Neural progenitor cell (in vitro differentiated cells): ENCODE measurements around the gene GCNA.

ENCODE experiments used
- EZH2 ChIP-seq: fragments of 200-600 bp; sonication (generic); IDR thresholded peaks from 2 replicates; pipeline ENCODE4 v1.6.1; 2017; ENCODE audit warnings: antibody characterized with exemption, mild to moderate bottlenecking, moderate library complexity
- EZH2phosphoT487 ChIP-seq: fragments of 200-600 bp; sonication (generic); IDR thresholded peaks from 2 replicates; pipeline ENCODE4 v1.6.1; 2017; ENCODE audit warnings: antibody characterized with exemption
- TF ChIP-seq, protein P1 (sequence below): fragments of 200-600 bp; sonication (generic); IDR thresholded peaks from 2 replicates; pipeline ENCODE4 v1.5.1; 2017; ENCODE audit warnings: antibody characterized with exemption, mild to moderate bottlenecking

GRCh38 chrX:71632923-71633657 lies 54.9 kb downstream of the GCNA start:
- TF ChIP-seq, protein P1, sequence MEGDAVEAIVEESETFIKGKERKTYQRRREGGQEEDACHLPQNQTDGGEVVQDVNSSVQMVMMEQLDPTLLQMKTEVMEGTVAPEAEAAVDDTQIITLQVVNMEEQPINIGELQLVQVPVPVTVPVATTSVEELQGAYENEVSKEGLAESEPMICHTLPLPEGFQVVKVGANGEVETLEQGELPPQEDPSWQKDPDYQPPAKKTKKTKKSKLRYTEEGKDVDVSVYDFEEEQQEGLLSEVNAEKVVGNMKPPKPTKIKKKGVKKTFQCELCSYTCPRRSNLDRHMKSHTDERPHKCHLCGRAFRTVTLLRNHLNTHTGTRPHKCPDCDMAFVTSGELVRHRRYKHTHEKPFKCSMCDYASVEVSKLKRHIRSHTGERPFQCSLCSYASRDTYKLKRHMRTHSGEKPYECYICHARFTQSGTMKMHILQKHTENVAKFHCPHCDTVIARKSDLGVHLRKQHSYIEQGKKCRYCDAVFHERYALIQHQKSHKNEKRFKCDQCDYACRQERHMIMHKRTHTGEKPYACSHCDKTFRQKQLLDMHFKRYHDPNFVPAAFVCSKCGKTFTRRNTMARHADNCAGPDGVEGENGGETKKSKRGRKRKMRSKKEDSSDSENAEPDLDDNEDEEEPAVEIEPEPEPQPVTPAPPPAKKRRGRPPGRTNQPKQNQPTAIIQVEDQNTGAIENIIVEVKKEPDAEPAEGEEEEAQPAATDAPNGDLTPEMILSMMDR: no peak
- TF ChIP-seq EZH2phosphoT487 (no peak), EZH2 (no peak)
